GM19035 (cell line): ENCODE data around the gene SPNS3.

Experiments
- ATAC-seq: cut with Tn5 transposase; IDR thresholded peaks from one replicate; pipeline ENCODE4 v1.9.1; 2021; ENCODE audit not compliant: unreplicated experiment

SPNS3 gene

GRCh38 chr17:4487820-4488716 is 54.3 kb downstream of the SPNS3 start:
- no peak for ATAC-seq

DNA sequence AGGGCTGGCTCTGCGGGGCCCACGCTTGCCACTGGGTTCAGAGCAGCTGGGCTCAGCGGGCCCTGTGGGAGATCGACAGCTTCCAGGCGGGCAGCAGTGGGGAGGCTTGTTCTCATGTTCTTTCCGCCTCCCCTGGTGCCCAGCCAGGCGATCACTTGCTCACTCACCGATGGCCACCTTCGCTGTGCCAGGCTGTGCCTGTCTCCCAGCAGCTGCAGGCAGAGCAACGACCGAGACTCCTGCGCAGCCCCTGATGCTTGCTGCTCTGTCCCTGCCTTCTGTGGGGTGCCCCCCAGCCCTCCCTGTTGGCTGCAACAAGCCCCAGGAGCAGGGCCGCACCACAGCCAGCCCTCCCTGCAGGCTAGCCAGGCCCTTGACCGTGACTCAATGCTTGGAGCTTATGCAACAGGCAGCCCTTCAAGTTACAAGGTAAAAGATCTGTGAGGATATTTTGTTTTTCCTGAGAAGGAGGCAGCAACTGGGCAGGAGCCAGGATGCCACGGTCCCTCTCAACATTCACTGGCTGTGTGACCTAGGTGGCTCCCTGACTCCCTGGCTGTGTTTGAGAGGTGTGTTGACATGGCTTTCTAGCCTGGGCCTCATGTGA is 55.4 kb downstream of the SPNS3 start:
- no peak for ATAC-seq

DNA sequence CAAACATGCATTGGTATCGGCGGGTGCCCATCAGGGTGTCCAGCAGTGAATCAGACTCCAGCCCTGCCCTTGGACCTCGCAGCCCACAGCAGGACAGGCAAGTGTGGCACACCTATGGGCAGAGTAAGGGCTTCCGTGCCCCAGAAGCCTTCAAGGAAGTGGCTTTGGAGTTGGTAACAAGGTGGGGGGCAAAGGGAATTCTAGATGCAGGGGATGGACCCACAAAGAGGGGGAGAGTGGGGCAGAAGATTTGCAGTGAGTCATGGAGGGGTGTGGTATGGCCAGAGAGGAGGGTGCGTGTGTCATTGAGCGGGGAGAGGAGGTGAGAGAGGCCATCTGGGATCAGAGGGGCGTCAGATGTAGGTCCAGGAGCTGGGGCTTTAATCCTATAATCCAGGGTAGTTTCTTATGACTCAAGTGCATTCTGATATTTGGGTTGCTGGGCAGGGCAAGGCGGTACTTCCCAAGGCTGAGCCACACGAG is 56.4 kb downstream of the SPNS3 start:
- ATAC-seq: no peak

GRCh38 chr17:4490637-4491061 is 56.9 kb downstream of the SPNS3 start:
- ATAC-seq: no peak

DNA sequence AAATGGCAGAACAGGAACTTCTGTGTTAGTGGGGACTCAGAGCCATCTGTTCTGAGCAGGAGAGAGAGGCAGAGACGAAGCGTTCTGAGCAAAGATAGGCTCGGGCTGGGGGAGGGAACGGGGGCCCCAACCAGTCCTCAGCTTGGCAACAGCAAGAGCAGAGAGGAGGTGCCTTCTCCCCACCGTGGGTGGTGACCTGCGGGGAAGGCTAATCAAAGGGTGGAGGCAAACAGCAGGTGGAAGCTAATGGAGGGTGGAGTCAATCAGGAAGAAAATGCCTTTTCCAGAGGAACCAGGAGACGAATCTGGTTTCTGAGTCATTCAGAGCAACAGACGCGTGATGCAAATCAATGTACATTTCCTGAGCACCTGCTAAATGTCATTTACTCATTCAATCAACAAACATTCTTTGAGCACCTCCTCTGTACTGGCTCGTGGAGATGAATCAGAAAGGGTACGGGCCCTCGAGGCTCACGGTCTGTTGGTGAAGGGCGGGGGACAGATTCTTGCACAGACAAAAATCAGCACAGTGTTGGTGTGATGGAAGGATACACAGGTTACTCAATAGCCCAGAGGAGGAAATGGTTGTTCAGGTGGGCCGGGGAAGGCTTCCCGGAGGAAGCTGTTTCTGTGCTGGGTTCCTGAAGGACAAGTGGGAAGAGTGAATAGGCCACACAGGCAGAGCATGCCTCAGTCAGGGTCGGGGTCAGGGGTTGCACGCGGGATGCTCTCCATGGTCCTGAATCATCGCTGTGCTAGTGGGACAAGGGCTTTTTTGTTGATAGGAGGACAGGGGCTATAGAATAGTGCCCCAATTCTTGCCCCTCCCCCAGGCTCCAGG is 59.2 kb downstream of the SPNS3 start:
- ATAC-seq: no peak

- ATAC-seq: no peak
Observed at GRCh38 chr17:4497101-4497824, 63.5 kb downstream of the SPNS3 start.

GRCh38 chr17:4498461-4499397 is 65.0 kb downstream of the SPNS3 start, which contains the start of gene SPNS2:
Gene SPNS2, plus strand, starts transcription at chr17:4498881. Its CDS starts 167 bp downstream, at chr17:4499048.
- ATAC-seq: no peak

DNA sequence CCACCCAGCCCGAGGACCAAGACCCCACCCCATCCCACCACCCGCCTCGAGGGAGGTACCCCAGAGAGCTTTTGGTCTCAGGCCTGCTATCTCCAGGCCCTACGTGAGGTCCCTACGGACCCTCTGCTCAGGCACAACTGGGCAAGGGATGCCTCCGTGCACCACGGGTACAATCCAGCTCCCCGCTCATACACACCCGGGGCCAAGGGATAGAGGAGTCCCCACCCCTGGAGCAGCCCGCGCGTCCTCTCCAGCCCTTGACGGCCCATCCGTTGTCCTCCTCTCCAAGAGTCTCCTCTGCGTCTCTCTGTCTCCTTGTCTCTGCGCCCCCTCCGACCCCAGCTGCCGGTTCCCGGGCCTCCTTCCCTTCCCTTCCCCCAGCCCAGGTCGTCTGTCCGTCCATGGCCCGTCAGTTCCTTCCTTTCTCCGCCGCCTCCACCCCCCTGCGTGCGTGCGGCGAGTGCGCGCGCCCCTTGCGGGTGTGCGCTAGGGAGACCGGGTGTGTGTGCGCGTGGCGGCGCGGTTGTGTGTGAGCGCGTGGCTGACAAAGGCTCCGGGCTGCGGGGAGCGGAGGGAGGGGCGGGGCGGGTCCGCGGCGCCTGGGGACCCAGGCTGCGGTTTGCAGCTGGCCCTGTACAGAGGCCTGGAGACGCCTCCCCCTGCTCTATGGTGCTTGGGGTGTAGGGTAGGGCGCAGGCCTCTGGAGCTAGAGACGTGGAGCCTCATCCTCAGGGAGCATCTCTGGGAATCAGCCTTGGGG is 65.9 kb downstream of the SPNS3 start:
- ATAC-seq: no peak

DNA sequence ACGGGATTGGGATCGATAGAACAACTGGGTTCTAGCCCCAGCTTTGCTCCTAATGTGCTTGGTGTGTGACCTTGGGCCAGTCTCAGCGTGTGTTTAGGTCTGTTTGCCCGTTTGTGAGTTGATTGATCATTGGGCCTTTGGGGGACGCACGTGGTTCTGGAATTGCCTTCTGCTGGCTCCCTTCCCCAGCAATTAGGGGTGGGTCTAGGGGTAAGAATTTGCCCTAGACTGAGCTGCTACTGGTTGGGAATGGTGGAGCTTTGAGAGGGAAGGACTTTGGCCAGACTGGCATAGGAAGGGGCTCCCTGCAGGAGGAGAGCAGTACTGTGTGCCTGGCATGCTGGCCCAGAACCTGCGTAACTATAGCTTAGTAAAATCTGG is 66.4 kb downstream of the SPNS3 start:
- ATAC-seq: no peak

DNA sequence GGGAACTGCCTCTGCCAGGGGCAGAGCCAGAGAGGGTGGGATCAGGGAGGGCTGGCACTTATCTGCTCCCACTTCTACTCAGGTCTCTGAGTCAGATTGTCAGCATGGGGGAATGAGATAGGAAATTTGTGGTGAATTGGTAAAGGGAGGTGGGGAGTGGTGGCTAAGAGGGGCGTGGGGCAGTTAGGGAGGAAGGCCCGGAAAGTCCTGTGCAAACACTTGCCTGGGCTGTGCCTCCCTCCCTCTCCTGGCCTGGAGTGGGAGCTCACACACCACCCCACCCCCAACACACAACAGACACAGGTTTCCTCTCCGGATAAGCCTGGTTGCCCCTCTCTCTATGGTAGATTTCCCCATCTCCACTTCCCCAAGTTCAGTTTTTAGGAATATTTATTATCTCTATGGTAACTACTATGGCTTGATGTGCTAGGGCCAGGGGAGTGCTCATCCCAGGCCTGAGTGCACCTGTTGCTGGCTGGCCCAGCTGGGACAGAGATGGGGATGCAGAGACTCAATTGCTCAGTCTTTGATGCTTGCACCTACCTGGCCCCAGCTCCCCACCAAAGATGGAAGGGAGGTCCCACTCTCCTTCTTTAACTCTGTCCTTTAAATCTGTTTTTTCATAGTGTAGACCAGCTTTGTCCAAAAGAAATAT is 67.7 kb downstream of the SPNS3 start:
- no peak for ATAC-seq

DNA sequence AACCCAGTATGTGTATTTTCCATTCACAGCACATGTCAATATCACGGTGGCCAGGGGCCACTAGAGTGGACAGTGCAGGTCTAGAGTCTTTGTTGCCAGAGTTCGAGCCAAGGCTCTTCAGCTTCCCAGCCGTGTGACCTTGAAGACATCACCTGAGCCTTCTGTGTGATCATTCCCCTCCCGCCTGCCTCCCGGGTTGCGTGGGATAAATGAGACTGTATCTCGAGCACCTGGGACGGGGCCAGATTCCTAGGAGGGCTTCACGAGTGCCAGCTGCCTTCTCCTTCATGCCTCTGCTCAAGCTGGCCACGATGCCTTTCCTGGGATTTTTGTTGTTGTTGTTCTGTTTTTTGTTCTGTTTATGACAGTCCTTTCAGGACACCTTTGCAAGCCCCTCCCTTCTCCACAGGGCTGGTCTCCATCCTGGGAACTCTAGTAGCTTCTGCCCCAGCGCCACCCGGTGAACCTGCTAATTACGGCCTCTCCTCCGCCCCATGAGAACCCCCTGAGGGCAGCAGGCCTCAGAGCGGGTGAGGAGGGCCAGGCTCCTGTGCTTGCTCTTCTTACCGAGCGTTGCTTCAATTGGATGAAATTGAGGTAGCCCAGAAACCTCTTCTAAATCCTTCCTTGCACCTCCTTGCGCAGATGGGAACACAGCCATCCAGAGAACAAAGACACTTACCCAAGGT is 68.9 kb downstream of the SPNS3 start:
- ATAC-seq: no peak

- no peak for ATAC-seq
Observed at GRCh38 chr17:4503283-4504025, 69.7 kb downstream of the SPNS3 start.

- no peak for ATAC-seq
Observed at GRCh38 chr17:4504188-4504587, 70.4 kb downstream of the SPNS3 start.

GRCh38 chr17:4505187-4505586 is 71.4 kb downstream of the SPNS3 start:
- no peak for ATAC-seq

DNA sequence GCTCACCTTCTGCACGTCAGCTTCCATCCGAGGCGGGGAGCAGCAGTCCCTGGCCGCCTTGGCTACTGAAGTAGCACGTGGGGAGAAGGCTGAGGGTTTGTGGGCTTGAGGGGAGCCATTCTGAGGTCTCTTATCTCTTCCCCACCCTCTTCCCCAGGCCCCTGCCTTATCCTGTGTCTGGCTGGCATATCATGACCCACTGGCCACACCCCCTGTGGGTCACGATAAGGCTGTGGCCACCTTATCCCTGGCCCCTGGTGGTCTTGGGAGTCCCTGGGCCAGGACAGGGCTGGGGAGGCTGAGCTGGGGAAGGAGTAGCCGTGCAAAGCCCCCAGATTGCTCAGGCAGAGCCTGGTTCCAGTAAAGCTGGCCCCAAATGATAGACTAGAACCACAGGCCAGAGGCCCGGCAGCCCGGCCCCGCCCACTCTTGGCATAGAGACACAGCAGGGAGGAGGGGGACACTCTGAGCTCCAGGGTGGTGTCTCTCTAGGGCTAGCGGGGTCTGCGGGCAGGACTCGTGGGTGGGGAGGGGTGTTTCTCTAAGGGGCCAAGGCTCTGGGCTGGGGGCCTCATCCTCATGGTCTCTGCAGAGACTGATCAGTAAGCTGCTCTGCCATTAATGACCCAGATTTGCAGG is 72.6 kb downstream of the SPNS3 start:
- ATAC-seq: no peak

DNA sequence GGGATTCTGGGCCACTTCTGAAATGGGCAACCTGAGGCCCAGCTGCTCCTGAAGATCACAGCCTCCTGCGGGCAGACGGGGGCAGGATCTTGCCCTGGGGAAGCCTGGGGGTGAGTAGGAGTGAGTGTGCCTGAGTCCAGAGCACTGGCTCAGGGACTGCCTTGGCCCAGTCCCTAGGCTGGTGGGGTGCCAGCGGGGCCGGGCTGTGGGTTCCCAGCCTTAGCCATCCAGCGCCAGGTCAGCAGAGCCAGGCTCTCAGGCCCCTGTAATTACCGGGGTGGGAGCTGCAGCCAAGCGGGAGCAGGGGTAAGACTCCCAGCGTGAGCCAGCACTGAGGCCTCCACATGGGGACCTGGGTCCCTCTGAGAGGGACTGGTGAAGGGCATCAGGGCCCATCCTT is 73.2 kb downstream of the SPNS3 start:
- ATAC-seq: no peak
